H9 (cell line): ENCODE data around the gene USP35. TPM values are rescaled to one million over a fixed set of nuclear protein-coding genes. Genes with fewer than 3 reads are reported as not detected.

Experiments
- DNase-seq: peaks from one replicate; pipeline ENCODE4 v3.0.0-alpha.2; 2017
- H2AFZ ChIP-seq: one replicate; pipeline ENCODE4 v1.6.1; 2013; ENCODE audit warnings: mild to moderate bottlenecking, low read length, control low read depth, moderate library complexity
- H2AK5ac ChIP-seq: 2 replicates; pipeline ENCODE4 v1.6.1; 2013; ENCODE audit warnings: low read length, control low read depth, mixed read lengths; ENCODE audit not compliant: insufficient read length
- H2BK120ac ChIP-seq: one replicate; pipeline ENCODE4 v1.6.1; 2013; ENCODE audit warnings: low read depth, mild to moderate bottlenecking, low read length, control low read depth, inconsistent platforms; ENCODE audit not compliant: poor library complexity, severe bottlenecking
- H2BK12ac ChIP-seq: 2 replicates; pipeline ENCODE4 v1.6.1; 2013; ENCODE audit warnings: low read length, control low read depth, mixed read lengths, low read depth; ENCODE audit not compliant: insufficient read length
- H2BK15ac ChIP-seq: 2 replicates; pipeline ENCODE4 v1.6.1; 2013; ENCODE audit warnings: low read depth, low read length, control low read depth
- H2BK20ac ChIP-seq: one replicate; pipeline ENCODE4 v1.6.1; 2013; ENCODE audit warnings: low read depth, mild to moderate bottlenecking, low read length, control low read depth, inconsistent platforms; ENCODE audit not compliant: poor library complexity, severe bottlenecking
- H2BK5ac ChIP-seq: 2 replicates; pipeline ENCODE4 v1.6.1; 2013; ENCODE audit warnings: low read length, control low read depth, mixed read lengths; ENCODE audit not compliant: insufficient read length
- H3K14ac ChIP-seq: 2 replicates; pipeline ENCODE4 v1.6.1; 2013; ENCODE audit warnings: low read length, control low read depth; ENCODE audit not compliant: insufficient read depth
- H3K18ac ChIP-seq: 2 replicates; pipeline ENCODE4 v1.6.1; 2013; ENCODE audit warnings: low read depth, mild to moderate bottlenecking, mixed read lengths, low read length, control low read depth; ENCODE audit not compliant: insufficient read length
- H3K23ac ChIP-seq: 2 replicates; pipeline ENCODE4 v1.6.1; 2013; ENCODE audit warnings: low read length, control low read depth, mixed read lengths, low read depth; ENCODE audit not compliant: insufficient read length
- H3K23me2 ChIP-seq: 2 replicates; pipeline ENCODE4 v1.6.1; 2013; ENCODE audit warnings: low read depth, mild to moderate bottlenecking, mixed read lengths, low read length, control low read depth; ENCODE audit not compliant: insufficient read length, poor library complexity, severe bottlenecking
- H3K27ac ChIP-seq: 2 replicates; pipeline ENCODE4 v1.5.1; 2013; ENCODE audit warnings: low read length, control low read depth, mixed read lengths, low read depth; ENCODE audit not compliant: insufficient read length
- H3K27me3 ChIP-seq: 2 replicates; pipeline ENCODE4 v1.6.1; 2013; ENCODE audit warnings: low read length, control low read depth, inconsistent platforms; ENCODE audit not compliant: insufficient read depth
- H3K4ac ChIP-seq: 2 replicates; pipeline ENCODE4 v1.6.1; 2013; ENCODE audit warnings: low read depth, mild to moderate bottlenecking, control low read depth, inconsistent platforms, low read length, moderate library complexity
- H3K4me1 ChIP-seq: 2 replicates; pipeline ENCODE4 v1.6.1; 2013; ENCODE audit warnings: low read length, control low read depth, inconsistent platforms; ENCODE audit not compliant: insufficient read depth
- H3K4me2 ChIP-seq: 2 replicates; pipeline ENCODE4 v1.6.1; 2013; ENCODE audit warnings: low read length, control low read depth, mixed read lengths; ENCODE audit not compliant: insufficient read length, insufficient read depth
- H3K56ac ChIP-seq: 2 replicates; pipeline ENCODE4 v1.6.1; 2013; ENCODE audit warnings: low read depth, mild to moderate bottlenecking, mixed read lengths, low read length, control low read depth; ENCODE audit not compliant: insufficient read length
- H3K79me1 ChIP-seq: 2 replicates; pipeline ENCODE4 v1.6.1; 2013; ENCODE audit warnings: low read depth, mild to moderate bottlenecking, moderate library complexity, low read length, control low read depth, inconsistent platforms; ENCODE audit not compliant: insufficient read depth, poor library complexity, severe bottlenecking
- H3K79me2 ChIP-seq: 2 replicates; pipeline ENCODE4 v1.6.1; 2013; ENCODE audit warnings: low read length, control low read depth, inconsistent platforms; ENCODE audit not compliant: insufficient read depth
- H3K9ac ChIP-seq: 2 replicates; pipeline ENCODE4 v1.6.1; 2013; ENCODE audit warnings: low read length, control low read depth, mixed read lengths; ENCODE audit not compliant: insufficient read length; ENCODE audit errors: extremely low read depth
- H3K9me3 ChIP-seq: one replicate; pipeline ENCODE4 v1.6.1; 2013; ENCODE audit warnings: low read depth, low read length, inconsistent platforms; ENCODE audit not compliant: control insufficient read depth
- H3T11ph ChIP-seq: one replicate; pipeline ENCODE4 v1.6.1; 2013; ENCODE audit warnings: mild to moderate bottlenecking, low read length, control low read depth, inconsistent platforms
- H4K20me1 ChIP-seq: one replicate; pipeline ENCODE4 v1.6.1; 2013; ENCODE audit not compliant: control insufficient read depth, insufficient read length, insufficient read depth
- H4K5ac ChIP-seq: 2 replicates; pipeline ENCODE4 v1.6.1; 2013; ENCODE audit warnings: low read depth, mild to moderate bottlenecking, mixed read lengths, low read length, control low read depth; ENCODE audit not compliant: insufficient read length
- H4K8ac ChIP-seq: replicated peaks from 2 replicates; pipeline ENCODE4 v1.6.1; 2013; ENCODE audit warnings: low read length, control low read depth, mixed read lengths, low read depth; ENCODE audit not compliant: insufficient read length
- H4K91ac ChIP-seq: 2 replicates; pipeline ENCODE4 v1.6.1; 2013; ENCODE audit warnings: low read depth, mild to moderate bottlenecking, moderate library complexity, mixed read lengths, low read length, control low read depth; ENCODE audit not compliant: insufficient read length
- H3K27ac Mint-ChIP-seq, 3 experiments: 2 replicates in 2 of 3; 3 replicates in 1 of 3; pipeline ENCODE4 v1.8.0; 2020 to 2021; ENCODE audit warnings: mixed read lengths in 3 of 3, mild to moderate bottlenecking in 1 of 3, moderate library complexity in 1 of 3
- H3K27me3 Mint-ChIP-seq: 2 replicates; pipeline ENCODE4 v1.8.0; 2021; ENCODE audit warnings: low read depth, mild to moderate bottlenecking, moderate library complexity, mixed read lengths
- H3K36me3 Mint-ChIP-seq, 3 experiments: 2 replicates in 2 of 3; 3 replicates in 1 of 3; pipeline ENCODE4 v1.8.0; 2020 to 2021; ENCODE audit warnings: low read depth in 3 of 3, mixed read lengths in 3 of 3; ENCODE audit not compliant: insufficient read depth in 1 of 3
- H3K4me1 Mint-ChIP-seq, 2 experiments: 2 replicates each; pipeline ENCODE4 v1.8.0; 2020; ENCODE audit warnings: mixed read lengths in 2 of 2
- H3K4me3 Mint-ChIP-seq, 2 experiments: 2 replicates in 1 of 2; 3 replicates in 1 of 2; pipeline ENCODE4 v1.8.0; 2020 to 2021; ENCODE audit warnings: mild to moderate bottlenecking in 2 of 2, mixed read lengths in 2 of 2, moderate library complexity in 1 of 2
- H3K9me3 Mint-ChIP-seq, 2 experiments: 2 replicates in 1 of 2; 3 replicates in 1 of 2; pipeline ENCODE4 v1.8.0; 2020; ENCODE audit warnings: mild to moderate bottlenecking in 2 of 2, mixed read lengths in 2 of 2, moderate library complexity in 1 of 2
- CTCF ChIP-seq: fragments of 200-600 bp; sonication (generic); conservative IDR thresholded peaks from 3 replicates; pipeline ENCODE4 v1.8.0; 2021; ENCODE audit warnings: antibody characterized with exemption, mild to moderate bottlenecking
- WGBS: extraction: QIAGEN DNeasy Blood & Tissue Kit; methylation state at CpG from one replicate; pipeline ENCODE4 v1.1.7; 2013; ENCODE audit warnings: missing lambda C conversion rate, low lambda C conversion rate, mixed read lengths; ENCODE audit not compliant: insufficient read length; ENCODE audit errors: extremely low coverage; 5-methylcytosine and 5-hydroxymethylcytosine counted together
- total RNA-seq: library from RNA; stranded (reverse); gene quantifications from 2 replicates; pipeline ENCODE4 v1.2.1, GENCODE V29; 2021

Gene USP35
- total RNA-seq, 1 experiment from 2014 or later: 6.8 TPM

GRCh38 chr11:78244080-78244479 is 55.4 kb downstream of the USP35 start:
- Histone ChIP-seq H2BK15ac (no peak overlapping the region), H4K5ac (no peak overlapping the region), H3K4ac (no peak overlapping the region), H3K18ac (no peak overlapping the region), H3K27ac (no peak overlapping the region), H3K9ac (no peak overlapping the region), H2AFZ (no peak overlapping the region), H2BK20ac (no peak overlapping the region), H3T11ph (no peak overlapping the region), H3K9me3 (no peaks in the 10 kb centered on the region), H4K91ac (no peak overlapping the region), H3K79me1 (no peaks in the 10 kb centered on the region), H3K14ac (no peak overlapping the region), H3K4me1 (no peaks in the 10 kb centered on the region), H3K79me2 (no peaks in the 10 kb centered on the region), H4K20me1 (no peaks in the 10 kb centered on the region), H2BK5ac (no peak overlapping the region), H3K27me3 (no peaks in the 10 kb centered on the region), H4K8ac (no peak overlapping the region), H2AK5ac (no peak overlapping the region), H2BK12ac (no peak overlapping the region), H3K23me2 (no peaks in the 10 kb centered on the region), H3K4me2 (no peak overlapping the region), H2BK120ac (no peak overlapping the region), H3K56ac (no peak overlapping the region), H3K23ac (no peak overlapping the region)
- no CpG with 5 or more reads among the region's 2 CpGs for WGBS
- no peak for TF ChIP-seq CTCF
- Mint-ChIP-seq H3K36me3 (peaks cover 0 to 15% (median 2%) of the 10 kb centered on the region in 3 experiments; a peak in 4 of 7 replicates), H3K4me3 (no peak overlapping the region), H3K4me1 (no peaks in the 10 kb centered on the region), H3K27ac (no peak overlapping the region), H3K27me3 (no peaks in the 10 kb centered on the region; the same call in 1 of the 2 replicates), H3K9me3 (peaks cover 0 to 7% of the 10 kb centered on the region in 2 experiments; a peak in 3 of 5 replicates)
- no peak for DNase-seq
